SK-N-SH (cell line): ENCODE measurements around the gene PCDHA8.

Source experiments
- CHD2 ChIP-seq: fragments of 150-350 bp; IDR thresholded peaks from 2 replicates; pipeline ENCODE4 v1.6.1; 2018; ENCODE audit warnings: low read length; ENCODE audit not compliant: partially characterized antibody
- EP300 ChIP-seq, 2 experiments: IDR thresholded peaks; 2 replicates each; pipeline versions ENCODE4 v1.4.0 to v1.6.1; 2012; ENCODE audit warnings: borderline replicate concordance in 1 of 2, low read depth in 1 of 2, low read length in 1 of 2
- EZH2phosphoT487 ChIP-seq: fragments of 200-600 bp; sonication (generic); IDR thresholded peaks from 2 replicates; pipeline ENCODE4 v1.6.1; 2017; ENCODE audit warnings: low read depth, mixed run types, mild to moderate bottlenecking, antibody characterized with exemption, moderate library complexity, borderline replicate concordance
- FOXM1 ChIP-seq: IDR thresholded peaks from 2 replicates; pipeline ENCODE4 v1.4.0; 2012; ENCODE audit warnings: low read depth, mild to moderate bottlenecking
- GABPA ChIP-seq: IDR thresholded peaks from 2 replicates; pipeline ENCODE4 v1.4.0; 2012; ENCODE audit warnings: low read depth, mild to moderate bottlenecking
- RAD21 ChIP-seq: IDR thresholded peaks from 2 replicates; pipeline ENCODE4 v1.6.1; 2012; ENCODE audit warnings: mild to moderate bottlenecking, low read length
- TF ChIP-seq, protein P1 (sequence below): IDR thresholded peaks from 2 replicates; pipeline ENCODE4 v1.4.0; 2012; ENCODE audit warnings: low read depth, borderline replicate concordance
- TF ChIP-seq, protein P2 (sequence below): fragments of 200-600 bp; sonication (generic); IDR thresholded peaks from 2 replicates; pipeline ENCODE4 v1.6.1; 2017; ENCODE audit warnings: antibody characterized with exemption, mild to moderate bottlenecking, moderate library complexity
- TF ChIP-seq, protein P3 (sequence below): IDR thresholded peaks from 2 replicates; pipeline ENCODE4 v1.4.0; 2012; ENCODE audit warnings: low read depth

DNA sequence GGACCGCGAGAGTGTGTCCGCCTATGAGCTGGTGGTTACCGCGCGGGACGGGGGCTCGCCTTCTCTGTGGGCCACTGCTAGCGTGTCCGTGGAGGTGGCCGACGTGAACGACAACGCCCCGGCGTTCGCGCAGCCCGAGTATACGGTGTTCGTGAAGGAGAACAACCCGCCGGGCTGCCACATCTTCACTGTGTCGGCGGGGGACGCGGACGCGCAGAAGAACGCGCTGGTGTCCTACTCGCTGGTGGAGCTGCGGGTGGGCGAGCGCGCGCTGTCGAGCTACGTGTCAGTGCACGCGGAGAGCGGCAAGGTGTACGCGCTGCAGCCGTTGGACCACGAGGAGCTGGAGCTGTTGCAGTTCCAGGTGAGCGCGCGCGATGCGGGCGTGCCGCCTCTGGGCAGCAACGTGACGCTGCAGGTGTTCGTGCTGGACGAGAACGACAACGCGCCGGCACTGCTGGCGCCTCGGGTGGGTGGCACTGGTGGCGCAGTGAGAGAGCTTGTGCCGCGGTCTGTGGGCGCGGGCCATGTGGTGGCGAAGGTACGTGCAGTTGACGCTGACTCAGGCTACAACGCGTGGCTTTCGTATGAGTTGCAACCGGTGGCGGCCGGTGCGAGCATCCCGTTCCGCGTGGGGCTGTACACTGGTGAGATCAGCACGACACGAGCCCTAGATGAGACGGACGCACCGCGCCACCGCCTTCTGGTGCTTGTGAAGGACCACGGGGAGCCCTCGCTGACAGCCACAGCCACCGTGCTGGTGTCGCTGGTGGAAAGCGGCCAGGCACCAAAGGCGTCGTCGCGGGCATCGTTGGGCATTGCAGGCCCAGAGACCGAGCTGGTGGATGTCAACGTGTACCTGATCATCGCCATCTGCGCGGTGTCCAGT lies 5.1 kb upstream of the PCDHA8 start:
- no peak for TF ChIP-seq RAD21
- TF ChIP-seq FOXM1 = no peak
- TF ChIP-seq EZH2phosphoT487 = no peak
- TF ChIP-seq, protein P1, sequence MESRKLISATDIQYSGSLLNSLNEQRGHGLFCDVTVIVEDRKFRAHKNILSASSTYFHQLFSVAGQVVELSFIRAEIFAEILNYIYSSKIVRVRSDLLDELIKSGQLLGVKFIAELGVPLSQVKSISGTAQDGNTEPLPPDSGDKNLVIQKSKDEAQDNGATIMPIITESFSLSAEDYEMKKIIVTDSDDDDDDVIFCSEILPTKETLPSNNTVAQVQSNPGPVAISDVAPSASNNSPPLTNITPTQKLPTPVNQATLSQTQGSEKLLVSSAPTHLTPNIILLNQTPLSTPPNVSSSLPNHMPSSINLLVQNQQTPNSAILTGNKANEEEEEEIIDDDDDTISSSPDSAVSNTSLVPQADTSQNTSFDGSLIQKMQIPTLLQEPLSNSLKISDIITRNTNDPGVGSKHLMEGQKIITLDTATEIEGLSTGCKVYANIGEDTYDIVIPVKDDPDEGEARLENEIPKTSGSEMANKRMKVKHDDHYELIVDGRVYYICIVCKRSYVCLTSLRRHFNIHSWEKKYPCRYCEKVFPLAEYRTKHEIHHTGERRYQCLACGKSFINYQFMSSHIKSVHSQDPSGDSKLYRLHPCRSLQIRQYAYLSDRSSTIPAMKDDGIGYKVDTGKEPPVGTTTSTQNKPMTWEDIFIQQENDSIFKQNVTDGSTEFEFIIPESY = no peak
- TF ChIP-seq GABPA = no peak
- no peak for TF ChIP-seq EP300 (IDR thresholded peaks at IDR 0.05; ENCODE audit: borderline replicate concordance in 1 of 2, low read depth in 1 of 2, low read length in 1 of 2)
- TF ChIP-seq, protein P2, sequence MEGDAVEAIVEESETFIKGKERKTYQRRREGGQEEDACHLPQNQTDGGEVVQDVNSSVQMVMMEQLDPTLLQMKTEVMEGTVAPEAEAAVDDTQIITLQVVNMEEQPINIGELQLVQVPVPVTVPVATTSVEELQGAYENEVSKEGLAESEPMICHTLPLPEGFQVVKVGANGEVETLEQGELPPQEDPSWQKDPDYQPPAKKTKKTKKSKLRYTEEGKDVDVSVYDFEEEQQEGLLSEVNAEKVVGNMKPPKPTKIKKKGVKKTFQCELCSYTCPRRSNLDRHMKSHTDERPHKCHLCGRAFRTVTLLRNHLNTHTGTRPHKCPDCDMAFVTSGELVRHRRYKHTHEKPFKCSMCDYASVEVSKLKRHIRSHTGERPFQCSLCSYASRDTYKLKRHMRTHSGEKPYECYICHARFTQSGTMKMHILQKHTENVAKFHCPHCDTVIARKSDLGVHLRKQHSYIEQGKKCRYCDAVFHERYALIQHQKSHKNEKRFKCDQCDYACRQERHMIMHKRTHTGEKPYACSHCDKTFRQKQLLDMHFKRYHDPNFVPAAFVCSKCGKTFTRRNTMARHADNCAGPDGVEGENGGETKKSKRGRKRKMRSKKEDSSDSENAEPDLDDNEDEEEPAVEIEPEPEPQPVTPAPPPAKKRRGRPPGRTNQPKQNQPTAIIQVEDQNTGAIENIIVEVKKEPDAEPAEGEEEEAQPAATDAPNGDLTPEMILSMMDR = no peak
- no peak for TF ChIP-seq CHD2
- TF ChIP-seq, protein P3, sequence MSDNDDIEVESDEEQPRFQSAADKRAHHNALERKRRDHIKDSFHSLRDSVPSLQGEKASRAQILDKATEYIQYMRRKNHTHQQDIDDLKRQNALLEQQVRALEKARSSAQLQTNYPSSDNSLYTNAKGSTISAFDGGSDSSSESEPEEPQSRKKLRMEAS = no peak
